Subcutaneous adipose tissue (tissue), 4 donors: ENCODE measurements around the gene DAND5. TPM values are rescaled to one million over a fixed set of nuclear protein-coding genes. Genes with fewer than 3 reads are reported as not detected.

ENCODE experiments used
- total RNA-seq, 4 donors: library from RNA; depleted of rRNA; stranded (reverse); fragments of >200 nt; gene quantifications; one replicate each; pipeline ENCODE4 v1.1.0, GENCODE V29; 2016
- TF ChIP-seq, protein P1 (sequence below): fragments of 450-650 bp; IDR thresholded peaks from one replicate; pipeline ENCODE4 v1.5.1; 2016; ENCODE audit warnings: low read depth, mild to moderate bottlenecking, control low read depth, antibody characterized with exemption, moderate library complexity

Gene DAND5
- total RNA-seq, 4 donors from 2014 or later = not detected

DNA sequence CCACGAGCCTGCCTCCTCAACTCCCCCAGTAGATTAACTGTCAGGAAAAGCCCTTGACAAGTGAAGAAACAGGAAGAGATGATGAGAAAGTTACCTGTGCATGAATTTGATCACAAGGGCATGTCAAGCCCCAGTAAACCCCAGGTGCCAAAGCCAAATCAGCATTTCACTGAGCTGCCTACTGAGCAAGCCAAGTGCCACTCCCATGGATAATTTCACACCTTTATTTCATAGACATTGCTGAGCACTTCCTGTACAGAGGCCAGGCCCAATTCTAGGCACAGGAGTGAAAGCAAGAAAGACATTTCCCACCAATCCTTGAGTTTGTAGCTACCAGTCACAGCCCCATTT is 14.8 kb upstream of the DAND5 start:
- TF ChIP-seq, protein P1, sequence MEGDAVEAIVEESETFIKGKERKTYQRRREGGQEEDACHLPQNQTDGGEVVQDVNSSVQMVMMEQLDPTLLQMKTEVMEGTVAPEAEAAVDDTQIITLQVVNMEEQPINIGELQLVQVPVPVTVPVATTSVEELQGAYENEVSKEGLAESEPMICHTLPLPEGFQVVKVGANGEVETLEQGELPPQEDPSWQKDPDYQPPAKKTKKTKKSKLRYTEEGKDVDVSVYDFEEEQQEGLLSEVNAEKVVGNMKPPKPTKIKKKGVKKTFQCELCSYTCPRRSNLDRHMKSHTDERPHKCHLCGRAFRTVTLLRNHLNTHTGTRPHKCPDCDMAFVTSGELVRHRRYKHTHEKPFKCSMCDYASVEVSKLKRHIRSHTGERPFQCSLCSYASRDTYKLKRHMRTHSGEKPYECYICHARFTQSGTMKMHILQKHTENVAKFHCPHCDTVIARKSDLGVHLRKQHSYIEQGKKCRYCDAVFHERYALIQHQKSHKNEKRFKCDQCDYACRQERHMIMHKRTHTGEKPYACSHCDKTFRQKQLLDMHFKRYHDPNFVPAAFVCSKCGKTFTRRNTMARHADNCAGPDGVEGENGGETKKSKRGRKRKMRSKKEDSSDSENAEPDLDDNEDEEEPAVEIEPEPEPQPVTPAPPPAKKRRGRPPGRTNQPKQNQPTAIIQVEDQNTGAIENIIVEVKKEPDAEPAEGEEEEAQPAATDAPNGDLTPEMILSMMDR = no peak

DNA sequence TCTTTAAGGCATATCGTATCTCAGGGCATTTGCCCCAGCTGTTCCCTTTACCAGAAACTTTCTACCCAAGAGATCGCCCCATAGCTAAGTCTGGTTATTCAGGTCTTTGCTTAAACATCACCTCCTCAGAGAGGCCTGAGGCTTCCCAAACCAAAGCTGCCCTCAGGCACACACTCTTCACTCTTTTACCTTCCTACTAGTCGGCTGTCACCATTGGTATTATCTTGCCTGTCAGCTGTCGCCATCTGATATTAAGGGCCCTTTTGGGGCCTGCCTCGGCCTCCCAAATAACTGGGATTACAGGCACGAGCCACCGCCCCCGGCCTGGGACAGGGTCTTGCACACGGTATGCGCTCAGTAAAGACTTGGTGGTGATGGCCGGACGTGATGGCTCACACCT is 13.4 kb upstream of the DAND5 start:
- TF ChIP-seq, protein P1 = no peak

DNA sequence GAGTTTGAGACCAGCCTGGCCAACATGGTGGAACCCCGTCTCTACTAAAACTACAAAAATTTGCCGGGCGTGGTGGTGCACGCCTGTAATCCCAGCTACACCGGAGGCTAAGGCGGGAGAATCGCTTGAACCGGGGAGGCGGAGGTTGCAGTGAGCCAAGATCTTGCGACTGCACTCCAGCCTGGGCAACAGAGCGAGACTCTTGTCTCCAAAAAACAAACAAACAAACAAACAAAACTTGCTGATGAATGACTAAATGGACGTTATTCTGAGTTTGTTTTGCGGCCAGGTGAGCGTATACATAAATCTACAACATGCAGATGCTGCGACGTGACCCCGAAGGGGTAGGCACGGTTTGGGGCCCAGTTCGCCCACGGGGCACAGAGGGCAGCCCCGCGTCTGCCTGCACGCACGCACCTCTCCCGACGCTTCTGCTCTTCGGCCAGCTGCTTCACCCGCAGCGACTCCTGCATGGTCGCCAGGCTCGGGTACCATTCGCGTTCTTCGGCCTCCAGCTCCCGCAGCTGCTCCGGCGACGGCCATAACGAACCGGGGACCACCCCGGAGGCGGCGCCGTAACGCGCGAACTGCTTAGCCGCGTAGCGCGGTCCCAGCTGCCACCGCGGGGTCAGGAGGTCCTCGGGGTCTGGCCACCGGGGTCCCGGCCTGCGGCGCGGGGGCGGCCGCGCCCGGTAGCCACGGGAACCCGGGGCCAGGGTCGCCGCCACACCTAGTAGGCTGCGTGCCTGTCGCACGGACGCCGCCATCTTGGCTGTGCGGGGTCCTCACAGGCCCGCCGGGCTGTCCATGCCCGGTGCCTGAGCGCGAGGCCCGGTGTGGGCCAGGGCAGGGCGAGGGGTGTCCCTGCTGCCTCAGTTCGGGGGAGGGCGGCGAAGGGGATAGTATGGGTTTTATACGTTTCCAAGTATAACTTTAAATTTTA is 12.7 kb upstream of the DAND5 start, which contains the start of gene GADD45GIP1:
TSS of gene GADD45GIP1 (minus strand) at position 778 of the 943 bp plus-strand sequence. CDS start at position 767, 11 bp downstream.
- TF ChIP-seq, protein P1 = no peak

DNA sequence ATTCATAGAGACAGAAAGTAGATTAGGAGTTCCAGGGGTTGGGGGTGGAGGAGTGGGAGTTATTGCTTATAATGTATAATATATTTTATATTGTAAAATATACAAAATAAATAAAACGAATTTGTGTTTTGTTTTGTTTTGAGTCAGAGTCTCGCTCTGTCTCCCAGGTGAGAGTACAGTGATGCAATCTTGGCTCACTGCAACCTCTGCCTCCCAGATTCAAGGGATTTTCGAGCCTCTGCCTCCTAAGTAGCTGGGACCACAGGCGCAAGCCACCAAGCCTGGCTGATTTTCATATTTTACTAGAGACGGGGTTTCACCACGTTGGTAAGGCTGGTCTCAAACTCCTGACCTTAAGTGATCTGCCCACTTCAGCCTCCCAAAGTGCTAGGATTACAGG is 9.9 kb upstream of the DAND5 start:
- TF ChIP-seq, protein P1 = no peak

DNA sequence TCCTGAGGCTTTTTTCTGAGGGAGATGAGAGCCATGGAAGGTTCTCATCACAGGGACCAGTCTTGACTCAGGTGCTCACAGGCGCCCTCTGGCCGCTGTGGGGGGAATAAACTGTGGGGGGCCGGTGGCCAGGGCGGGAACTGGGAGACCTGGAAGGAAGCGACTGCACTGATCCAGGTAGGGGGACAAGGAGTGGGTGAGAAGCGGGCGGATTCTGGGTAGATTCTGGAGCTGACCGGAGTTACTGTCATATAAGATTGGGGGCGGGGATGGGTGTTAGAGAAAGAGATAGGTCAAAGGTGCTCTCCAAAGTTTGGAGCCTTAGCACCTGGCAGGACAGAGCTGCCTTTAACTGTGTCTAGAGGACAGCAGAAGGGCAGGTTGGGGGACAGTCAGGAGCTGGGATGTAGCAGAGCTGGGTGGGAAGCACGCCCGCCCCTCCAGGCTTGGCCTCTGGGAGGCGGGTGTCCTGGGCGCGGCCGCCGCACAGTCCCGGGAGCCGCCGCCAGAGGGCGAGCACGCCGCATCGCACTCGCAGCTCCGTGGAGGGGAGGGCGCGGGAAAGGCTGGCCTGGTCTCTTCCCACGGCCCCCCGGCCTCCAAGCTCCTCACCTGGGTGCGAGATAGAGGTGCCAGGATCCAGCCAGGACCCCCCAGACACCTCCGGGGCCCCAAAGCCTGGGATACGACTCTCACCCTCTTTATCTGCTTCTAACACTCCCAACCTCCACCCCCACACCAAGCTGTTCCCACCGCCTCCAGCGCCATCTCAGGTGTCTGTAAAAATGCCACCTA is 4.2 kb upstream of the DAND5 start:
- TF ChIP-seq, protein P1 = no peak

DNA sequence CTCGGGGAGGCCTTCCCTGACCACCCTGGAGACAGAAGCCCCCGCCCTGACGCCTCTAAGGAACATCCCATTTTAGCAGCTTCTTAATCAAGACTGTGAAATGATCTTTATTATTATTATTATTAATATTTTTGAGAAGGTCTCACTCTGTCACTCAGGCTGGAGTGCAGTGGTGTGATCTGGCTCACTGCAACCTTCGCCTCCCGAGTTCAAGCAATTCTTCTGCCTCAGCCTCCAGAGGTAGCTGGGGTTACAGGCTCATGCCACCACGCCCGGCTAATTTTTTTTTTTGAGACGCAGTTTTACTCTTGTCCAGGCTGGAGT is 3.6 kb upstream of the DAND5 start:
- TF ChIP-seq, protein P1 = no peak

DNA sequence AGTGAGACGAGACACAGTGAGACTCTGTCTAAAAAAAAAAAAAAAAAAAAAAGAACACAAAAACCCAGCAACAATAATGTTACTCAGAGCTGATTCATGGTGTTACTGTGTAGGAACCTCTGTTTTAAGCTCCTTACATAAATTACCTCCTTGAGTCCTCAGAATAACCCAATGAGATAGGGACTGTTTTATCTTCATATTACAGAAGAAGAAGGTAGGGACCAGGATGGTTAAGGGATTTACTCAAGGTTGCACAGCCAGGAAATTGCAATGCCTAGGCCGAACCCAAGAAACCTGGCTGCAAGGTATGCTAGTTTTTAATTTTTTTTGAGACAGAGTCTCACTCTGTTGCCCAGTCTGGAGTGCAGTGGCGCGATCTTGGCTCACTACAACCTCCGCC is 1.5 kb upstream of the DAND5 start:
- TF ChIP-seq, protein P1 = no peak
